Trophoblast cell (in vitro differentiated cells and primary cell): Measurements from ENCODE around the gene POU2F1.
A peak's percentile ranks its signal among the peaks of the same experiment; 100 is the strongest.

Experiments
- DNase-seq, 2 donors: peaks; one replicate each; pipeline ENCODE4 v3.0.0-alpha.2; 2016
- H2AFZ ChIP-seq: 2 replicates; pipeline ENCODE4 v1.6.1; 2013; ENCODE audit warnings: low read length, moderate library complexity, mild to moderate bottlenecking; ENCODE audit not compliant: insufficient read depth, poor library complexity
- H2AK5ac ChIP-seq: 2 replicates; pipeline ENCODE4 v1.6.1; 2013; ENCODE audit warnings: mild to moderate bottlenecking, low read length
- H2BK120ac ChIP-seq: 2 replicates; pipeline ENCODE4 v1.6.1; 2013; ENCODE audit warnings: low read length, mild to moderate bottlenecking, moderate library complexity; ENCODE audit not compliant: insufficient read depth, poor library complexity
- H2BK12ac ChIP-seq: 2 replicates; pipeline ENCODE4 v1.6.1; 2013; ENCODE audit warnings: mild to moderate bottlenecking, low read length, moderate library complexity
- H2BK5ac ChIP-seq: 2 replicates; pipeline ENCODE4 v1.6.1; 2013; ENCODE audit warnings: low read length, low read depth, moderate library complexity, mild to moderate bottlenecking; ENCODE audit not compliant: poor library complexity
- H3K14ac ChIP-seq: 2 replicates; pipeline ENCODE4 v1.6.1; 2013; ENCODE audit warnings: mild to moderate bottlenecking, low read length
- H3K18ac ChIP-seq: 2 replicates; pipeline ENCODE4 v1.6.1; 2013; ENCODE audit warnings: mild to moderate bottlenecking, low read length
- H3K23ac ChIP-seq: 2 replicates; pipeline ENCODE4 v1.6.1; 2013; ENCODE audit warnings: low read length
- H3K27ac ChIP-seq: 2 replicates; pipeline ENCODE4 v1.5.1; 2013; ENCODE audit warnings: low read depth, mild to moderate bottlenecking, inconsistent platforms, low read length, moderate library complexity
- H3K27me3 ChIP-seq: 2 replicates; pipeline ENCODE4 v1.6.1; 2013; ENCODE audit warnings: inconsistent platforms, mild to moderate bottlenecking, low read length, moderate library complexity; ENCODE audit not compliant: insufficient read depth
- H3K36me3 ChIP-seq, 2 experiments: 1 replicate in 1 of 2; 2 replicates in 1 of 2; pipeline ENCODE4 v1.6.1; 2013; ENCODE audit warnings: low read length in 2 of 2, mild to moderate bottlenecking in 2 of 2, moderate library complexity in 1 of 2; ENCODE audit not compliant: insufficient read depth in 2 of 2, control insufficient read depth in 1 of 2
- H3K4ac ChIP-seq: 2 replicates; pipeline ENCODE4 v1.6.1; 2013; ENCODE audit warnings: low read depth, mild to moderate bottlenecking, low read length, moderate library complexity
- H3K4me1 ChIP-seq, 2 experiments: 1 replicate in 1 of 2; 2 replicates in 1 of 2; pipeline ENCODE4 v1.6.1; 2013; ENCODE audit warnings: low read length in 2 of 2, mild to moderate bottlenecking in 2 of 2, moderate library complexity in 1 of 2; ENCODE audit not compliant: insufficient read depth in 2 of 2, control insufficient read depth in 1 of 2
- H3K4me2 ChIP-seq: 2 replicates; pipeline ENCODE4 v1.6.1; 2013; ENCODE audit warnings: inconsistent platforms, mild to moderate bottlenecking, low read length, moderate library complexity
- H3K4me3 ChIP-seq: 2 replicates; pipeline ENCODE4 v1.5.1; 2013; ENCODE audit warnings: mild to moderate bottlenecking, low read depth, low read length, inconsistent platforms
- H3K79me1 ChIP-seq: one replicate; pipeline ENCODE4 v1.6.1; 2013; ENCODE audit warnings: low read length
- H3K79me2 ChIP-seq: 2 replicates; pipeline ENCODE4 v1.6.1; 2013; ENCODE audit warnings: low read length, mild to moderate bottlenecking; ENCODE audit not compliant: control insufficient read depth, insufficient read depth, poor library complexity
- H3K9ac ChIP-seq: 2 replicates; pipeline ENCODE4 v1.6.1; 2013; ENCODE audit warnings: mild to moderate bottlenecking, low read length
- H3K9me3 ChIP-seq: 2 replicates; pipeline ENCODE4 v1.6.1; 2013; ENCODE audit warnings: low read depth, mild to moderate bottlenecking, control low read depth, inconsistent platforms, low read length; ENCODE audit not compliant: insufficient read depth
- H4K12ac ChIP-seq: 2 replicates; pipeline ENCODE4 v1.6.1; 2013; ENCODE audit warnings: low read depth, mild to moderate bottlenecking, low read length, moderate library complexity
- H4K8ac ChIP-seq: 2 replicates; pipeline ENCODE4 v1.6.1; 2013; ENCODE audit warnings: low read depth, mild to moderate bottlenecking, low read length, moderate library complexity
- H4K91ac ChIP-seq: one replicate; pipeline ENCODE4 v1.6.1; 2013; ENCODE audit warnings: low read depth, mild to moderate bottlenecking, low read length, moderate library complexity
- WGBS: extraction: QIAGEN DNeasy Blood & Tissue Kit; methylation state at CpG from one replicate; pipeline ENCODE4 v1.1.7; 2013; ENCODE audit warnings: missing lambda C conversion rate; ENCODE audit not compliant: insufficient read length, insufficient coverage; ENCODE audit errors: extremely low coverage; 5-methylcytosine and 5-hydroxymethylcytosine counted together

Gene POU2F1

DNA sequence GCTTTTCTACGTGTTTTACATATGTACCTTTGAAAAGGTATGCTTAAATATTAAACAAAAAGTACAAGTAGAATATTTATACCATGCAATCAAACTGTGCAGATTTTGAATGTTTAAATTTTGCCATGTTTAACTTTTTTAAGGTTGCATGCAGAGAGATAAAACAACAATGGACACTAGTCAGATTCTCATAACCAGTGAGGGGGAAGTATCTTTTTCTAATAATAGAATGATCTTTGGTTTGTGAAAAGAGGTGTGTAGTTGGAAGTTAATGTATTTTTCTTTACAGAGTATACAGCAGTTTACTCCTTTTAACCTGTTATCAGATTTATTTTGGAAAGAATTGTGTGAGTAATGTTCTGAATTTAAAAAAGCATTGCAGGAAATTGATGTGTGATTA is 27.1 kb downstream of the POU2F1 start:
- Histone ChIP-seq H2BK5ac (no peak overlapping the region), H4K8ac (no peak overlapping the region), H3K27ac (no peak overlapping the region), H3K18ac (no peak overlapping the region), H3K4me1 (peaks cover 4 to 11% of the 10 kb centered on the region in 2 experiments), H4K12ac (no peak overlapping the region), H3K79me1 (peaks cover 6% of the 10 kb centered on the region), H2AK5ac (no peak overlapping the region), H3K14ac (no peak overlapping the region), H3K27me3 (no peaks in the 10 kb centered on the region), H2BK120ac (no peak overlapping the region), H3K4ac (no peak overlapping the region), H2AFZ (no peak overlapping the region), H2BK12ac (no peak overlapping the region), H3K4me3 (no peak overlapping the region), H3K23ac (no peak overlapping the region), H3K36me3 (peaks cover 0 to 4% of the 10 kb centered on the region in 2 experiments), H3K4me2 (no peak overlapping the region), H4K91ac (no peak overlapping the region), H3K9me3 (peaks cover 2% of the 10 kb centered on the region), H3K79me2 (peaks cover 4% of the 10 kb centered on the region), H3K9ac (no peak overlapping the region)
- DNase-seq: no peak
- no CpG with 5 or more reads among the region's 1 CpG for WGBS

DNA sequence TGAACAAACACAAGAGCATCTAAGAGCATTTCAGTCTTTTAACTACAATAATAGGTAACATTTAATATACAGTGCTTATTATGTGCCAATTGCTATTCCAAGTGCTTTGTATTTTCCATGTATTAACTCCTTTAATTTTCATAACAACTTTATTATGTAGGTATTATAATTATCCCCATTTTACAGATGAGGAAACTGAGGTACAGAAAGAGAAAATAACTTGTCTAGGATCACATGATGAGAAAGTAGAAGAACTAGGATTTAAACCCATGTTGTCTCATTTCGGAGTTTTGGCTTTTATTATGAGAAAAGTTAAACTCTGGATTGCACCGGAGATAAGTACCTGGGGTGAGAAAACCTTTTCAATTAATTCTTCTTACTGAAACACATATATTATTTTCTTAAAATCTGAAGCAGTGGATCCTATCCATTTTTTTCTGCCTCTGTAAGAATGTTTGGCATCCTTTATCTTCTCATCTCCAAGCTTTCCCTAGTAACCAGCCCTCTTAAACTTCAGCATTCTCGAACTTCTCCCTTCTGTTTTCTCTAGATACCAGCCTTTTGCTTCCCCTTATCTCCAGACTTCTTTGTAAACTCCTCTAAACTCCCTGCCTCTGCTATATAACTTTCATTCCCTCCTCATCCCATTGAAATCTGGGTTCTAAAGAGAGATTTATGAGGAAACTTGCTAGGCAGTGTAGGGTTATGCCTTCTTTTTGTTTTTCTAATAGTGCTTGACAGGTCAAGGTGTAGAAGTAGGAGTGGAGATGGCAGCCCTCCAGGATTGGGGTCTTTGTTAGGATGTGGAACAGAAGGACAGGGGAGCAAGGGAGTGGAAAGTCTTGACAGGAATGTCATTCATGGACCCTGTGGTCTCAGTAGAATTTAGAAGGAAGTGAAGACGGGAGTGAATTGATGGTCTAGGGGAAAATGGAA is 28.3 kb downstream of the POU2F1 start:
- no CpG with 5 or more reads among the region's 4 CpGs for WGBS
- Histone ChIP-seq H3K79me2 (peaks cover 4% of the 10 kb centered on the region), H4K8ac (no peak overlapping the region)

DNA sequence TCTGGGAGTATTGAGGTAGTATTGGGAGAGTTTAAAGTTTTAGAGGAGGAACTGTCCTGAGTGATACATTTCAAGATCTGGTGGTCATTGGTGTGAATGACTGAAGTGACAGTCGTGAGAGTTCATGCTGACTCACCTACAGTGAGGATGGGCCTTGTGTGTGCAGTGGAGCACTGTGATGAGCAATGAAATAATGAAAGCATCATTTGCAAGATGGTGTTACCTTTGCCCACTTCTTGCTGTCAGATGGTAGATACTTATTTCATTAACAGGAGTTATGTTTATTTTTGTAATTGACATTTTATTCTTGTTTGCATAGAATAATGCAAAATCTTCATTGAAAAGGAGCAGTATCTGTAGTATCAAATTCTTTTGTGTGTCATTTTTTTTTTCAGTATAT is 29.0 kb downstream of the POU2F1 start:
- H2BK12ac ChIP-seq: no peak overlapping the region
- no peak overlapping the region for H4K12ac ChIP-seq
- WGBS: no CpG with 5 or more reads among the region's 1 CpG

More for the DNA sequence above, 28.3 kb downstream of the POU2F1 start:
- H3K9me3 ChIP-seq: peaks cover 2% of the 10 kb centered on the region
- H3K18ac ChIP-seq: no peak overlapping the region
- DNase-seq: peak in 1 of 2 donors; percentile 80
- H3K14ac ChIP-seq: no peak overlapping the region
- no peaks in the 10 kb centered on the region for H3K27me3 ChIP-seq
- H3K4me3 ChIP-seq: no peak overlapping the region
- H3K23ac ChIP-seq: peak overlapping the region; percentile 47
- H3K4me1 ChIP-seq: peaks cover 4 to 11% of the 10 kb centered on the region in 2 experiments
- H4K12ac ChIP-seq: no peak overlapping the region
- peak overlapping the region; percentile 63 for H2BK12ac ChIP-seq
- H3K27ac ChIP-seq: peak overlapping the region; percentile 93
- H3K36me3 ChIP-seq: peaks cover 0 to 4% of the 10 kb centered on the region in 2 experiments
- H2BK120ac ChIP-seq: peak overlapping the region; percentile 90
- H2BK5ac ChIP-seq: peak overlapping the region; percentile 64
- no peak overlapping the region for H3K4ac ChIP-seq
- no peak overlapping the region for H3K9ac ChIP-seq
- peaks cover 6% of the 10 kb centered on the region for H3K79me1 ChIP-seq
- H2AK5ac ChIP-seq: no peak overlapping the region
- no peak overlapping the region for H2AFZ ChIP-seq
- peak overlapping the region; percentile 45 for H3K4me2 ChIP-seq
- peak overlapping the region; percentile 82 for H4K91ac ChIP-seq

GRCh38 chr1:167250482-167250881 is 29.8 kb downstream of the POU2F1 start:
- H3K18ac ChIP-seq: no peak overlapping the region
- DNase-seq: peak; percentile 27 to 89
- no peak overlapping the region for H4K12ac ChIP-seq
- H3K27me3 ChIP-seq: no peaks in the 10 kb centered on the region
- H3K79me2 ChIP-seq: no peaks in the 10 kb centered on the region
- no peak overlapping the region for H3K4me2 ChIP-seq
- no peaks in the 10 kb centered on the region for H3K9me3 ChIP-seq
- no peak overlapping the region for H3K9ac ChIP-seq
- no peak overlapping the region for H2BK120ac ChIP-seq
- H4K91ac ChIP-seq: no peak overlapping the region
- no peak overlapping the region for H3K23ac ChIP-seq
- H2AFZ ChIP-seq: no peak overlapping the region
- no peak overlapping the region for H3K4ac ChIP-seq
- no peak overlapping the region for H2BK5ac ChIP-seq
- H3K4me1 ChIP-seq: peaks cover 4 to 9% of the 10 kb centered on the region in 2 experiments
- no peak overlapping the region for H2BK12ac ChIP-seq
- H3K14ac ChIP-seq: no peak overlapping the region
- no peak overlapping the region for H3K4me3 ChIP-seq
- H3K79me1 ChIP-seq: peaks cover 6% of the 10 kb centered on the region
- H2AK5ac ChIP-seq: no peak overlapping the region
- H3K27ac ChIP-seq: no peak overlapping the region
- no peak overlapping the region for H4K8ac ChIP-seq
- no peaks in the 10 kb centered on the region for H3K36me3 ChIP-seq

More for the DNA sequence above, 29.0 kb downstream of the POU2F1 start:
- Histone ChIP-seq H3K14ac (no peak overlapping the region), H2AK5ac (no peak overlapping the region), H3K79me1 (peaks cover 6% of the 10 kb centered on the region), H3K79me2 (no peaks in the 10 kb centered on the region), H3K4me1 (peaks cover 4 to 9% of the 10 kb centered on the region in 2 experiments), H3K4me2 (no peak overlapping the region), H3K9ac (no peak overlapping the region), H3K4ac (peak overlapping the region; percentile 3), H3K27me3 (no peaks in the 10 kb centered on the region), H3K4me3 (no peak overlapping the region), H2AFZ (no peak overlapping the region), H2BK5ac (no peak overlapping the region), H3K27ac (peak overlapping the region; percentile 93), H4K8ac (no peak overlapping the region), H3K23ac (no peak overlapping the region), H2BK120ac (no peak overlapping the region), H3K18ac (peak overlapping the region; percentile 60), H4K91ac (peak overlapping the region; percentile 35), H3K36me3 (no peaks in the 10 kb centered on the region), H3K9me3 (no peaks in the 10 kb centered on the region)
- DNase-seq: peak in 1 of 2 donors; percentile 37
